ENCODE results near the gene HIPK4.
"Not testable (repeated sequence)": the region's sequence is repeated elsewhere in the genome, so short reads cannot be mapped to it uniquely, and the experiment has no call there.

Gene HIPK4

GRCh38 chr19:40417643-40417981, 27.6 kb upstream of the HIPK4 start:
- no peak for DNase-seq (ENCODE audit: low spot score)

DNA sequence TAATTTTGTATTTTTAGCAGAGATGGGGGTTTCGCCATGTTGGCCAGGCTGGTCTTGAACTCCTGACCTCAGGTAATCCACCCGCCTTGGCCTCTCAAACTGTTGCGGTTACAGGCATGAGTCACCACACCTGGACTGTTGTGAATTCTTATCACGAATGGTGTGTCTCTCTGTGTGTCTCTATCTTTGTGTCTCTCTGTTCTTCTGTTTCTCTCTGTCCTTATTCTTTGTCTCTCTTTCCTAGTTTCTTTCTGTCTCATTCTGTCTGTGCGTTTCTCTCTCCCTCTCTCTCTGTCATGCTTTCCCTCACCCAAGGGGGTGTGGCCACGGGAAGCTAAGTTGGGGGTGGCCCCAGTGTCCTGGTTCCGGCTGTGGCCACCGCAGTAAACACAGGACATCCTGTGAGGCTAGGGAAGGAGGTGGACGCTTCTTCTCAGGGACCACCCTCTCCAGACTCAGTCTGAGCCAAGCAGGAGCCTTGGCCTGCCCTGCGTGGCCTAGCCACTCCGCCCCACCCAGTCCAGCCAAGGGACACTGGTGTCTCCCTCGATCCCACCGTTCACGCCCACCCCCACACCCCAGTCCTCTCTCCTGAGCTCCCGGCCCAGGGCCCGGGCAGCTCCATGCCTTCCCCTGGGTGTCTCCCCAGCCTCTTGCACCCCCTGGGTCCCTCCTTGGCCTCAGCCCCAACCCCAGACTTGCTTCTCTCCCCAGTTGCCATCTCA, 27.1 kb upstream of the HIPK4 start:
- DNase-seq (ENCODE audit: low spot score) = no peak

DNA sequence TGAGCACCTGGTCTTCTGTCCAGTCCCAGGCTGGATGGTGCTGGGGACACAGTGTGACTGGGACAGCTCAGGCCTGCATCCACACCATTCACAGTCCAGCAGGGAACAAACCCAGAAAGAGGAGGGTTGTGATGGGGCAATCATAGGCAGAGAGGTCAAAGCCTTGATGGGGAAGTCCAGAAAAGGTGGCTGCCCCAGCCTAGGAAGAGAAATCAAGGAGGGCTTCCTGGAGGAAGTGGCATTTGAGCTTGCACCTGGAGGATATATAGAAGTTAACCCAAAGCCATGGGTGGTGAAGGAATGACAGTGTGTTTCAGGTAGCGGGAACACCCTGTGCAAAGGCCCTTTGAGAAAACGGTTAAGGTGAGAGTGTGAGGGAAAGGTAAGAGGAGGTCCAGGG, 25.8 kb upstream of the HIPK4 start:
- no peak for DNase-seq (ENCODE audit: low spot score)

DNA sequence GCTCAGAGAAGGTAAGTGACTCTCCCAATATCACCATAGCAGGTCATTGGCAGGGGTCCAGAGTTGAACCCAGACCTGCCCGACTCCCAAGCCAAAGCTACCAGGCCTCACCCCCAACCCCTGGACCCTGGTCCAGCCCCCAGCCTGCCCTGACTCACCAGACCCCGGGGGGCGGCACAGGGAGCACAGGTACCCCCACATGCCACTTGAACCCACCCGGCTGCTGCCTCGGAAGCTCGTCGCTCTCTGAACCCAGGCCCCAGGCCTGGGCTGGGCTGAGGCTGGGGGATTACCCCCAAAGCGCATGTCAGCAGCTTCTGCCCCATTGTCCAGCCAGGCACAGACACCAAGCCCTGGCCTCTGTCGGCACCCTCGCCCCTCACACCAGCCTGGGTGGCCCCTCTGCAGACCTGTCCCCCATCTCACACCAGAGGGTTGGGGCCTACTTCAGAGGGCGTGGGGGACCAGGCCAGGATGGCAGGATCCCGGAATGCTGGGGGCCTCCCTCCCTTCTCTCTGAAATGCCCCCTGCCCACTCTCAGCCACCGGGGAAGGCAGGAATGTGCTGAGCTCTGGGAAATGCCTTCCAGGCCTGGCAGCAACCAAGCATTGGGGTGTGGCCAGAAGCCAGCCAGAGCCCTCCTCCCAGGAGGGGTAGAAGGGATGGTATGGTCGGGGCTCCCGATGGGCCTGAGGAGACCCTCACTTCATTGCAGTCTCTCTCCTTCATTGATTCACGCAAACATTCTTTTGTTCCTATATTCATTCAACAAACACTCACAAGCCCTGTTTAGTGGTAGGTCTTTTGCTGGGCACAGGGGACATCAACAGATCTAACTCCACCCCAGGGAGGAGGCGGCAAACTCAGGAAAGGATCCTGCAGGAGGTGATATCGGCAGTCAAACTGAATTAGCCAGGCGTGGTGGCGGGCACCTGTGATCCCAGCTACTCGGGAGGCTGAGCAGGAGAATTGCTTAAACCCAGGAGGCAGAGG, 24.9 kb upstream of the HIPK4 start:
- no peak for DNase-seq (ENCODE audit: low spot score)

DNA sequence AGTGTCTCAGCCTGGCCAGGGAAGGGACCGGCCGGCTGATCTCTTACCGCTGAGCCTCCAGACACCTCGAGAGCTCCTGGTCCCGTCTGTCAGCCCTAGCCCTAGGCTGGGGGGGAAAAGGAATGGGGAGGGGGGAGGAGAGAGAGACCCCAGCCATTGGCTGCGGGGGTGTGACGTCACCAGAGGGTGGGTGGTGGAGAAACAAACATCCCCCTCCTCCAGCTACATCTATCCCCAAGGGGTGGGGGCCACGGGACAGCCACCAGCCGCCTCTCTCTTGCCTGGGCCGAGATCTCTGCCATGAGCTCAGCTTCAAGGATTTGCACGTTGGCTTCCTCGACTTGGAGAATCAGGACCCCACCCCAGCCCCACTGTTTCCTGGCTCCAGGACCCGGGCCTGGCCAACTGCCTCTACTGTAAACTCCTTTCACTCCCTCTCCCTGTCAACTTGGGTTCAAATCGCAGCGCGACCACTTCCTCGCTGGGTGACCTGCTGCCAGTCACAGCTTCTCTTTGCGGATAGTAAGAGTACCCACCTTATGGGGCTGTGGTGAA, 23.4 kb upstream of the HIPK4 start, which contains the start of gene PRX:
Gene PRX (minus strand): TSS at position 88 of the 555 bp plus-strand sequence. CDS start 5,446 bp downstream, outside the sequence.
- no peak for DNase-seq (ENCODE audit: low spot score)

DNA sequence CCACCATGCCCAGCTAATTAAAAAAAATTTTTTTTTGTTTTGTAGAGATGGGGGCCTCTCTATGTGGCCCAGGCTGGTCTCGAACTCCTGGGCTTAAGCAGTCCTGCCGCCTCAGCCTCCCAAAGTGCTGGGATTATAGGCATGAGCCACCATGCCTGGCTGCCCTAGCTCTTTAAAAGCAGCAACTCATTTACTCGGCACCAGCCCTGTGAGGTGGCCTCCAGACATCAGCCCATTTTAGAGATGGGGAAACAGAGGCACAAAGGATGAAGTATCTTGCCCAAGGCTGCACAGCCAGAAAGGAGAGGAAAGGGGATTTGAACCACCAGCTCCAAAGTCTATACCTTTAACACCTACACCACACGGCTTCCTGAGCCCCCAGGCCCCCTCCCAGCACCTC, 22.9 kb upstream of the HIPK4 start:
- DNase-seq (ENCODE audit: low spot score) = no peak

DNA sequence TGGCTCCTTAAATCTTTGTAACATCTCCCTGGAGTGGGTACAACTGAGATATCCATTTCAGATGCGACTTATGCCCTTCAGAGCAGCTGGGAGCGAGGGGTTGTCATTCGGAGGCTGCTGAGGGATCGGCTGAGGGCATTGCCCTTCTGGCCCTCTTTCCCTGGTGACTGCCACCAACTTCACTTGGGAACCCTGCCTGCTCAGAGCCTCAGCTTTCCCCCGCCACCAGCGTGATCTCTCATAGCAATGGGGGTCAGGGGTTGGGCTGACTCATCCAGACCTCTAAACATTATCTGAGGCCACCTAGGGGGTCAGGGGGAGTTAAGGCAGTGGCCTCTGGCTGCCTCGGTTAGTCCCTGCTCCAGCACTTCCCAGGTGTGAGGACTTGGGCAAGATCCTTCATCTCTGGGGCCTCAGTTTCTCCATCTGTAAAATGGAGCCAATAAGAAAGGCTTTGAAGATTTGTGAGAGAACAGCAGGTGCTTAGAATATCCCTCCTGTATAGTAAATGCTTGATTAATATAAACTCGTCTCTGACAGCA, 22.0 kb upstream of the HIPK4 start:
- DNase-seq (ENCODE audit: low spot score) = no peak

DNA sequence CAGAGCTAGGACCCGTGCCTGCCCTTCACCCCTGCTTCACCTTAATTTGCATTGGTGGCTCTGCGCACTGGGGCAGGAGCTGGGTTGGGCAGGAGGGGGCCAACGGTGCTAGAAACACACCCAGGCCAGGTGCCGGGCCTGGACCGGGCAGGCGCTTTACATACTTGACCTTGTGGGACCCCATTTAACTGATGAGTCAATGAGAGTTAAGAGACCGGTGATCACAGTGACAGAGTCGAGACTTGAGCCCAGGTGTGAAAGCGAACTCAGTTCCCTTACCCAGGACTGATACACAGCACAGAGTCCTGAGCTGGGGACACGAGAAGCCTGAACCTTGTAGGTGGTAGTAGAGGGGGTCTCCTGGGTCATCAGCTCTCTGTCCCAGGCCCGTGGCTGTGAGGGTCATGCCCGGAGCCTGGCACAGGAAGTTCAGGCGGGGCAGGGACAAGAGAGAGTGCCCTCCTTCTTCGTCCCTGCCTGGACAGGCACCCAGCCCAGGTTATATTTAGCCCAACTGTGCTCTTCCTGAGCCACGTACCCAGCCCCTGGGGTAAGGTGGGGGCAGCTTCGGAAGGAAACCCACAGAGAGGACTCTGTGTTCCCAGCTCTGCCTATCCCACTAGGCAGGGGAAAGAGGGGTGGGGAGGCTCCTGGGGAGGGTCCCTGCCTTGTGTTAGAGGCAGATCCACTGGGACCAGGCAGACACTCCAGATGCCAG, 21.3 kb upstream of the HIPK4 start:
- DNase-seq (ENCODE audit: low spot score) = no peak

DNA sequence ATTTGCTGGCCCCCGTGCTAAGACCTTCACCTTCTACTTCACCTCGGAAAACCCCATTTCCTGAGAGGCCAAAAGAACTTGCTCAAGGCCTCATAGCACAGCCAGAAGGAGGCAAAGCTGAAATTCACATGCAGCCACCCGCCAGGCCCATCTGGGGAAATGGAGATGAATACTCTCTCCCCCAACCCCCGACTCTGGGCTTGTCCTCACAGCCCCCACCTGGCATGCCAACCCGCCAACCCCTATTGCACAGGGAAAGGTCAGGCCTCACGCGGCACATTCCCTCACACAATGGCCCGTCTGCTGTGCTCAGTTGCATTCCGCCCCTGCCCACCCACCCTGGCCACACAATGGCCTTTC, 20.0 kb upstream of the HIPK4 start:
- no peak for DNase-seq (ENCODE audit: low spot score)

DNA sequence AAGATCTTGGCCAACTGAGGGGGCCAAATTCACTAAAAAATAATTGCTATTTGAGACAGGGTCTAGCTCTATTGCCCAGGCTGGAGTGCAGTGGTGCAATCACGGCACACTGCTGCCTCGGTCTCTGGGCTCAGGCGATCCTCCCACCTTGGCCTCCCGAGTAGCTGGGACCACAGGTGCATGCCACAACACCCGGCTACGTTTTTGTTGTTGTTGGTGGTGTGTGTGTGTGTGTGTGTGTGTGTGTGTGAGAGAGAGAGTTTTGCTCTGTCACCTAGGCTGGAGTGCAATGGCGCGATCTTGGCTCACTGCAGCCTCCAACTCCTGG, 18.6 kb upstream of the HIPK4 start:
- DNase-seq (ENCODE audit: low spot score) = not testable (repeated sequence)

DNA sequence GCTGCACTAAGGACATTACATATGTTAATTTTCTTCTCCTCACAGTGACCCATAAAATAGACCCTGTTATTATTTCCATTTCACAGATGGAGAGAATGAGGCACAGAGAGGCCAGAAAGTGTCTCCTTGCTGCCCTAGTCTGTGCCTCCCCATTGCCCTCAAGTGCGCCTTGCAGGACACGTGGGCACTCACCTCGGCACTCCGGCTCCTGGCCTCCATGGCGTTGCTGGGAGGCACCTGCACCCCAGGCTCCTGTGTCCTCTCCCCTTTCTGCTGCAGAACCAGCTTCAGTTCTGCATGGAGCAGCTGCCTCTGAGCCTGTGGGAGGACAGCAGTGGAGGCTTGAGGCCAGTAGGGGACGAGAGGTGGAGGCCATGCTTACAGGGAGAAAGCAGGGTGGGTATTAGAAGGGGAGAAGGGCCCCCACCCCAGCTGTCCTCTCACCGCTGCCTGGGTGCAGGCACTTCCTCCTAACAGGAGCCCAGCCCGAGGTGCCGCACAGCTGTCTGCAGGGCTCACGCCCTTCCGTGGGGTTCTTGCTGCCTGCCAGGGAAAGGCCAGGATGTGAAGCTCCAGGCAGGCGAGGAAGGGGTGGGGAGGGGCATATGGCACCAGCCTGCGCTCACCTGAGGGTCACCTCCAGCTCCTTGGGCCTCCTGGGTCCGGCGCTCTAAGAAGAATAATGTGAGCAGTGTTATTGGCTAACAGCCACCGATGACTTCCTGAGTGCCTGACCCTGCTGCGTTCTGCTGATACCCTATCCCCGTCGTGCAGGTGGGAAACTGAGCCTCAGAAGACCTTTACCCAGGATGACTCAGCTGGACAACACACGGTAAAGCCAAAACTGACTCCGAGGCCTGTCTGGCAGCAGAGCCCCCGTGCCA, 18.0 kb upstream of the HIPK4 start:
- no peak for DNase-seq (ENCODE audit: low spot score)

DNA sequence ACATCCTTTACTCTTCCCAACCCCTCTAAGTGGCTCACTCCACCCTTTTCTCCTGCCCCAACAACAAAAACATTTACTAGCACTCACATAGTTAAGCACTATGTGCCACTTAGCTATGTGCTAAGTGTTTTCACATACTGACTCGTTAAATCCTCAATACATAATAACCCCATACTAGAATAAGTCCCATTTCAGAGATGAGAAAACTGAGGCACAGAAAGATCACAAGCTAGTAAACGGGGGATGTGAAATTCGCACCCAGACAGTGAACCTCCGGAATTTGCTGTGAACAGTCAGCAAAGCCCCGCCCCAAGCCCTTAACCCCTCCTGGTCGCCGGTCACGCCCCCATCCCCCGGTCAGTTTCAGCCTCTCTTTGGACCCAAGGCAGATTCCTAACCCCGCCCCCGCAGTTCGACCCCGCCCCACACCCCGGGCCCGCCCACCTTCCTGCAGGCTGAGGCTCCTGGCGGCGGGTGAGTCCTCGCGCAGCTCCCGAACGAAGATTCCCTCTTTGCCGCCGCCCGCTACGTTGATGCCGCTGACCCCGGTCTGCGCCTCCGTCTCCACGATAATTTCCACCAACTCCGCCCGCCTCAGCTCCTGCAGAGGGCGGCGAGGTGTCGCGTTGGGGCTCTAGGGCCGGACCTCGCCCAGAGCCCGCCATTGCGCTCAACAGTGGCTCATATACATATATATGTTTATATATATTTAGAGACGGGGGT, 13.4 kb upstream of the HIPK4 start:
- peak; percentile 79 for DNase-seq (ENCODE audit: low spot score)

DNA sequence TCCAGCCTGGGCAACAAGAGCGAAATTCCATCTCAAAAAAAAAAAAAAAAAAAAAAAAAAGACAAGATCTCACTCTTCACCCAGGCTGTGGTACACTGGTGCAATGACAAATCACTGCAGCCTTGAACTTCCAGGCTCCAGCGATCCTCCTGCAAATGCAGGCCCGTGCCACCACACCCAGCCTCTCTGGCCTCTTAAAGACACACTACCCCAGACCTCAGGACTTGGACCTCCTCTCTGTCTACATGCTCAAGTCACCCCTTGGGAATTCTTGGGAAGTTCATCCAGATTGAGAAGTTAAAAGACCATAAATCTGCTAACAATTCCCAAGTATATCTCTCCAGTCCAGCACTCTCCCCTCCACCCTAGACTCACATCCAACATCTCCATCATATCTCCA, 10.6 kb upstream of the HIPK4 start:
- DNase-seq (ENCODE audit: low spot score) = no peak

DNA sequence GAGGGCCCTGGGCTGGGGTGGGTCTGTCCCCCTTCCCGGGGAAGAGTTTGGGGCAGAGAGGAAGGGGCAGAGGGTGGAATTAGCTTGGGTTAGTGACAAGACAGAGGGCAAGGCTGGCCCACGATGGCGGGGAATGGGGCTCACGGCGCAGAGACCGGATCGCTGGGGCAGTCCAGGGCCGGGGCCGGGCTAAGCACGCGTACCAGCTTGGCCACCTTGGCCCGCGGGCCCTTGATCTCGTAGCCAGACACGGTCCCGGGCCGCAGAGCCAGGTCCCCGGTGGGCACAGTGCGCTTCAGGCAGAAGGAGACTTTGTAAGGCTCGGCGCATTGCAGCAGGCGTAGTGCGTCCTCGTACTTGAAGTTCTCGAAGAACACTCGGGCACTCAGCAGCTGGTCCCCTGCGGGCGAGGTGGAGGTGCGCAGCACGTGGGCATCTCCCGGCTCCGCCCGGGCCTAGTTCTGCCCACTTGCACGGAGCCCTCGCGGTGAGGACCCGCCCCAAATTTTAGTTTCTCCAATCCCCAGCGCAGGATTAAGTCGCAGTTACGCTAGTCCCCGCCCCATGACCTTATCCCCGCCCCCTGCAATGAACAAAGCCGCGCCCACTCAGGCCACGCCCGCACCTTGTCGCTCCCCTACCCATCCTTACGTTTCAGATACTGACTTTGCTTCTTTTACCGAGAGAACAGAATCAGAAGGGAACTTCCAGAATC, 8.6 kb upstream of the HIPK4 start:
- DNase-seq (ENCODE audit: low spot score) = peak; percentile 66

- DNase-seq (ENCODE audit: low spot score) = no peak
Measured at GRCh38 chr19:40397568-40397906, 7.6 kb upstream of the HIPK4 start.

GRCh38 chr19:40396886-40397567, 7.0 kb upstream of the HIPK4 start:
- no peak for DNase-seq (ENCODE audit: low spot score)

- DNase-seq (ENCODE audit: low spot score) = no peak
Measured at GRCh38 chr19:40395956-40396355, 6.0 kb upstream of the HIPK4 start.

DNA sequence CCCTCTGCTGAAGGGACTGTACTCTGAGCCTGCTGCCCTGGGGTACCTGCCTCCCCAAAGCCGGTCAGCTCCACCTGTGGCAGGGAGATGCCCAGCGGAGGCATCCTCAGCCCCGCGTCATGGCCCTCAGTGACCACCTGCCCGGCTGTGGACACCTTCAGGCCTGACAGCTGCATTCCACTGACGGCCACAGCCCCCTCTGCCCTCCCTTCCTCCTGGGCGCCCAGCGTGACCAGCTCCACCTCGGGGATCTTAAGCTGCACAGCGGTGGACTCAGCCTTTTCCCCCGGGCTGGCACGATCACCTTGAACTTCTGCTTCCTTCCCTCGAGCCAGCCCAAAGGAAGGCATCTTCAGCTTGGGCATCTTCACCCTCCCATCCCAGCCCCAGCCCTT, 4.8 kb upstream of the HIPK4 start:
- no peak for DNase-seq (ENCODE audit: low spot score)

Data from CD4-positive, alpha-beta T cell treated with Interleukin-15 for 4 hours (primary cell).